CD14-positive monocyte (primary cell): ENCODE measurements around the gene BFSP2. TPM values are rescaled to one million over a fixed set of nuclear protein-coding genes. Genes with fewer than 3 reads are reported as not detected.

Experiments
- DNase-seq, 3 donors: peaks; one replicate each; pipeline ENCODE4 v3.0.0-alpha.2; 2011 to 2022
- H2AFZ ChIP-seq: 2 replicates; pipeline ENCODE4 v1.6.0; 2012; ENCODE audit warnings: mild to moderate bottlenecking, low read depth, low read length, inconsistent platforms; ENCODE audit not compliant: insufficient read depth, poor library complexity, severe bottlenecking
- H3K27ac ChIP-seq, 2 donors: 1 replicate in 1 of 2; 2 replicates in 1 of 2; pipeline ENCODE4 v1.5.1; 2012 to 2013; ENCODE audit warnings: low read length in 2 of 2, control low read depth in 1 of 2, inconsistent platforms in 1 of 2, low read depth in 1 of 2, mild to moderate bottlenecking in 1 of 2
- H3K27me3 ChIP-seq, 2 donors: one replicate each; pipeline versions ENCODE4 v1.6.0 to v1.6.1; 2011 to 2013; ENCODE audit warnings: low read length in 2 of 2; ENCODE audit not compliant: control insufficient read depth in 2 of 2, insufficient read depth in 2 of 2
- H3K36me3 ChIP-seq, 2 donors: replicated peaks in 1 of 2; 1 replicate in 1 of 2; 2 replicates in 1 of 2; pipeline versions ENCODE4 v1.5.1 to v1.6.1; 2012 to 2013; ENCODE audit warnings: low read length in 2 of 2, control low read depth in 1 of 2, inconsistent platforms in 1 of 2, mild to moderate bottlenecking in 1 of 2; ENCODE audit not compliant: insufficient read depth in 2 of 2, control insufficient read depth in 1 of 2
- H3K4me1 ChIP-seq, 2 donors: 1 replicate in 1 of 2; 2 replicates in 1 of 2; pipeline versions ENCODE4 v1.5.1 to v1.6.1; 2012 to 2013; ENCODE audit warnings: low read length in 2 of 2, control low read depth in 1 of 2, inconsistent platforms in 1 of 2, mild to moderate bottlenecking in 1 of 2, moderate library complexity in 1 of 2; ENCODE audit not compliant: insufficient read depth in 2 of 2, control insufficient read depth in 1 of 2
- H3K4me2 ChIP-seq: replicated peaks from 2 replicates; pipeline ENCODE3; 2012; ENCODE audit warnings: low read length, moderate library complexity, mild to moderate bottlenecking; ENCODE audit not compliant: poor library complexity, severe bottlenecking; ENCODE audit errors: extremely low read depth
- H3K4me3 ChIP-seq, 3 experiments: fragments of 200-600 bp in 1 of 3; sonication (generic) in 1 of 3; replicated peaks in 1 of 3; 1 replicate in 2 of 3; 2 replicates in 1 of 3; pipeline ENCODE4 v1.5.1; 2011 to 2013; ENCODE audit warnings: low read length in 3 of 3, mild to moderate bottlenecking in 3 of 3, control low read depth in 2 of 3, low read depth in 2 of 3, inconsistent platforms in 1 of 3, moderate library complexity in 1 of 3
- H3K79me2 ChIP-seq: 2 replicates; pipeline ENCODE4 v1.6.0; 2012; ENCODE audit warnings: mild to moderate bottlenecking, control low read depth, inconsistent platforms, low read length, moderate library complexity; ENCODE audit not compliant: insufficient read depth
- H3K9ac ChIP-seq: 2 replicates; pipeline ENCODE4 v1.6.0; 2017; ENCODE audit warnings: low read length, mild to moderate bottlenecking; ENCODE audit not compliant: insufficient read depth, poor library complexity, severe bottlenecking
- H3K9me3 ChIP-seq, 2 donors: replicated peaks in 1 of 2; 1 replicate in 1 of 2; 2 replicates in 1 of 2; pipeline versions ENCODE4 v1.5.1 to v1.6.1; 2012 to 2013; ENCODE audit warnings: low read length in 2 of 2, control low read depth in 1 of 2; ENCODE audit not compliant: control insufficient read depth in 1 of 2, insufficient read depth in 1 of 2
- H4K20me1 ChIP-seq: 2 replicates; pipeline ENCODE4 v1.6.0; 2012; ENCODE audit warnings: mild to moderate bottlenecking, low read length, control low read depth, moderate library complexity; ENCODE audit not compliant: insufficient read depth
- H3K27ac Mint-ChIP-seq, 7 donors: one replicate each; pipeline ENCODE4 v1.8.0; 2020; ENCODE audit warnings: mild to moderate bottlenecking in 7 of 7, mixed read lengths in 7 of 7, moderate library complexity in 6 of 7, inconsistent platforms in 2 of 7
- H3K27me3 Mint-ChIP-seq, 3 donors: one replicate each; pipeline ENCODE4 v1.8.0; 2021 to 2022; ENCODE audit warnings: low read depth in 3 of 3, mild to moderate bottlenecking in 3 of 3, mixed read lengths in 3 of 3, moderate library complexity in 3 of 3, inconsistent platforms in 1 of 3
- H3K36me3 Mint-ChIP-seq, 2 donors: one replicate each; pipeline ENCODE4 v1.8.0; 2020; ENCODE audit warnings: mixed read lengths in 2 of 2, inconsistent platforms in 1 of 2, mild to moderate bottlenecking in 1 of 2
- H3K4me1 Mint-ChIP-seq: one replicate; pipeline ENCODE4 v1.8.0; 2020; ENCODE audit warnings: mild to moderate bottlenecking, mixed read lengths
- H3K4me3 Mint-ChIP-seq, 2 donors: one replicate each; pipeline ENCODE4 v1.8.0; 2020; ENCODE audit warnings: mild to moderate bottlenecking in 2 of 2, mixed read lengths in 2 of 2, moderate library complexity in 1 of 2
- H3K9me3 Mint-ChIP-seq, 7 donors: one replicate each; pipeline ENCODE4 v1.8.0; 2020 to 2022; ENCODE audit warnings: mixed read lengths in 7 of 7, mild to moderate bottlenecking in 6 of 7, moderate library complexity in 6 of 7, inconsistent platforms in 2 of 7
- WGBS: methylation state at CpG from one replicate; pipeline ENCODE4 v1.1.5; 2013; ENCODE audit warnings: missing lambda C conversion rate; ENCODE audit not compliant: insufficient coverage; 5-methylcytosine and 5-hydroxymethylcytosine counted together
- intact Hi-C, 2 donors: fragments of 100-400 bp; cut with micrococcal nuclease; formaldehyde crosslinking; loops; one replicate each; pipeline versions ENCODE4 v1.15.0 to v1.15.1; 2023
- polyA plus RNA-seq, 3 donors: library from polyadenylated mRNA; depleted of rRNA in 1 of 3; unstranded in 2 of 3; stranded (reverse) in 1 of 3; fragments of 300-500 nt in 2 of 3; fragments of >200 nt in 1 of 3; fragmentation: Illumina TruSeq in 2 of 3; gene quantifications; 1 replicate in 2 of 3; 2 replicates in 1 of 3; pipeline ENCODE4 v1.2.3, GENCODE V29; 2012 to 2021
- TF ChIP-seq, protein P1 (sequence below): fragments of 200-600 bp; IDR thresholded peaks from one replicate; pipeline ENCODE4 v1.8.0; 2022; ENCODE audit warnings: antibody characterized with exemption, mild to moderate bottlenecking

BFSP2 gene
- polyA plus RNA-seq, 3 donors: not detected

DNA sequence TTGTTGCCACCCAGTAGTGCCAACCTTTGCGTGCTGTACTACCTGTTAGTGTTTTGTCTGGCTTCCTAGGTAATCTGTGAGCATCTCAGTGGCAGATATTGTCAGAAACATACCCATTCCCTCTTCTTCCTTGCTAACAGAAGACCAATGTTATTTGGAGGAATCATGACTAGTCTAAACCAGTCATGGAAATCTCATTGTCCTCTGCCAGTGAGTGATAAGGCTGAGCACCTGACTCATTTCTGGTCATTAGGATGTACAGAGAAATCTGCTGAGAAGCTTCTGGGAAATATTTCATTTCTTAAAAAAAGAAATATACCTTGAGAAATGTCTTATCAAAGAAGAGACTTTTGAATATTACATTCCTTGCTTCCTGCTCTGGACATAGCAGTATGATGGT is 103.6 kb downstream of the BFSP2 start:
- H3K9ac ChIP-seq: no peak overlapping the region
- no peak overlapping the region for H3K4me3 ChIP-seq
- no peaks in the 10 kb centered on the region for H3K9me3 ChIP-seq
- no peaks in the 10 kb centered on the region for H3K27me3 ChIP-seq
- Mint-ChIP-seq H3K27me3 (peaks cover 0 to 2% (median 2%) of the 10 kb centered on the region in 3 donors), H3K9me3 (peaks cover 0 to 6% (median 0%) of the 10 kb centered on the region in 7 donors), H3K4me3 (peak overlapping the region in 1 of 2 donors; percentile 46), H3K36me3 (no peaks in the 10 kb centered on the region), H3K27ac (no peak overlapping the region), H3K4me1 (peaks cover 19% of the 10 kb centered on the region)
- no peaks in the 10 kb centered on the region for H3K36me3 ChIP-seq
- H3K4me2 ChIP-seq: no peak overlapping the region
- no peaks in the 10 kb centered on the region for H4K20me1 ChIP-seq
- TF ChIP-seq, protein P1, sequence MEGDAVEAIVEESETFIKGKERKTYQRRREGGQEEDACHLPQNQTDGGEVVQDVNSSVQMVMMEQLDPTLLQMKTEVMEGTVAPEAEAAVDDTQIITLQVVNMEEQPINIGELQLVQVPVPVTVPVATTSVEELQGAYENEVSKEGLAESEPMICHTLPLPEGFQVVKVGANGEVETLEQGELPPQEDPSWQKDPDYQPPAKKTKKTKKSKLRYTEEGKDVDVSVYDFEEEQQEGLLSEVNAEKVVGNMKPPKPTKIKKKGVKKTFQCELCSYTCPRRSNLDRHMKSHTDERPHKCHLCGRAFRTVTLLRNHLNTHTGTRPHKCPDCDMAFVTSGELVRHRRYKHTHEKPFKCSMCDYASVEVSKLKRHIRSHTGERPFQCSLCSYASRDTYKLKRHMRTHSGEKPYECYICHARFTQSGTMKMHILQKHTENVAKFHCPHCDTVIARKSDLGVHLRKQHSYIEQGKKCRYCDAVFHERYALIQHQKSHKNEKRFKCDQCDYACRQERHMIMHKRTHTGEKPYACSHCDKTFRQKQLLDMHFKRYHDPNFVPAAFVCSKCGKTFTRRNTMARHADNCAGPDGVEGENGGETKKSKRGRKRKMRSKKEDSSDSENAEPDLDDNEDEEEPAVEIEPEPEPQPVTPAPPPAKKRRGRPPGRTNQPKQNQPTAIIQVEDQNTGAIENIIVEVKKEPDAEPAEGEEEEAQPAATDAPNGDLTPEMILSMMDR: no peak
- DNase-seq: no peak
- H2AFZ ChIP-seq: no peak overlapping the region
- intact Hi-C loops: no loop called here
- H3K4me1 ChIP-seq: peaks cover 14 to 20% of the 10 kb centered on the region in 2 donors
- no peaks in the 10 kb centered on the region for H3K79me2 ChIP-seq
- WGBS: no CpG with 5 or more reads among the region's 1 CpG
- H3K27ac ChIP-seq: no peak overlapping the region

DNA sequence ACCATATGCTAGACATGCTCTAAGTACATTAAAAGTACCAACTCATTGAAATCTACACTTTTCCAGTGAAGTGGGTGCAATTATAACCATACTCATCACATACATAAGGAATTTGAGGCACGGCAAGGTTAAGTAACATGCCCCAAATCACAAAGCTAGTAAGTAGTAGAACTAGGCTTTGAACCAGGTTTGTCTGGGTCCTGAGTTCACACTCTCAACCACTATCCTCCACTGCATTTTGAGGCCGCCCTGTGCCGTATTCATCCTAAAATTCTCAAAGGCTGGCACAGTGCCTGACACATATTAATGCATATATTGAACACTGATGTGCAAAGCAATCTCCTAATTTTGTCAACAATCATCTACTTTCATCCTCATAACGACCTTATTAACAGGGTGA is 104.9 kb downstream of the BFSP2 start:
- Histone ChIP-seq H3K9me3 (no peaks in the 10 kb centered on the region), H3K4me1 (peaks cover 14 to 20% of the 10 kb centered on the region in 2 donors), H3K27ac (no peak overlapping the region), H4K20me1 (no peaks in the 10 kb centered on the region), H2AFZ (no peak overlapping the region), H3K79me2 (no peaks in the 10 kb centered on the region), H3K4me2 (no peak overlapping the region), H3K36me3 (no peaks in the 10 kb centered on the region), H3K9ac (no peak overlapping the region), H3K27me3 (no peaks in the 10 kb centered on the region), H3K4me3 (no peak overlapping the region)
- DNase-seq: no peak
- Mint-ChIP-seq H3K4me3 (no peak overlapping the region), H3K36me3 (no peaks in the 10 kb centered on the region), H3K4me1 (peaks cover 22% of the 10 kb centered on the region), H3K27me3 (peaks cover 0 to 2% (median 2%) of the 10 kb centered on the region in 3 donors), H3K9me3 (peaks cover 0 to 6% (median 0%) of the 10 kb centered on the region in 7 donors), H3K27ac (no peak overlapping the region)
- no CpG with 5 or more reads among the region's 4 CpGs for WGBS
- intact Hi-C loops: no loop called here
- TF ChIP-seq, protein P1: no peak
